IMR-90 (cell line): ENCODE results near the gene MRPS7. TPM values are rescaled to one million over a fixed set of nuclear protein-coding genes. Genes with fewer than 3 reads are reported as not detected.

Source experiments
- ATAC-seq: fragments of 200-7000 bp; cut with Tn5 transposase; 2 replicates; pipeline ENCODE4 v1.9.1; 2020; ENCODE audit warnings: low read depth, mild to moderate bottlenecking, moderate library complexity
- BruUV-seq: library from RNA; stranded (reverse); fragments of 400-500 nt; replicated peaks from 2 replicates; lab custom pipeline; 2021; lab: Mats Ljungman, UMichigan
- CTCF ChIA-PET: fragments of 300-600 bp; formaldehyde crosslinking; extraction: SDS; loops from one replicate; lab custom pipeline; 2021; ENCODE audit warnings: antibody characterized with exemption; lab: Yijun Ruan, JAX
- POLR2A ChIA-PET: fragments of 300-600 bp; sonication (Branson Sonifier 250); formaldehyde crosslinking; loops from one replicate; lab custom pipeline; 2022; ENCODE audit warnings: antibody characterized with exemption; ENCODE audit not compliant: unreplicated experiment; lab: Charles Lee
- DNase-seq: peaks from one replicate; pipeline ENCODE4 v3.0.0; 2013
- H2AFZ ChIP-seq: replicated peaks from 2 replicates; pipeline ENCODE3; 2013; ENCODE audit warnings: low read length, mild to moderate bottlenecking; ENCODE audit not compliant: poor library complexity
- H2AK5ac ChIP-seq: 2 replicates; pipeline ENCODE4 v1.6.1; 2013; ENCODE audit warnings: low read depth, low read length, inconsistent platforms
- H2AK9ac ChIP-seq: replicated peaks from 2 replicates; pipeline ENCODE3; 2013; ENCODE audit warnings: mild to moderate bottlenecking, low read depth, low read length, moderate library complexity; ENCODE audit not compliant: poor library complexity
- H2BK120ac ChIP-seq: 2 replicates; pipeline ENCODE4 v1.6.1; 2013; ENCODE audit warnings: low read depth, low read length, inconsistent platforms
- H2BK15ac ChIP-seq: 3 replicates; pipeline ENCODE4 v1.6.1; 2013; ENCODE audit warnings: low read depth, low read length, inconsistent platforms
- H2BK20ac ChIP-seq: 2 replicates; pipeline ENCODE4 v1.6.1; 2013; ENCODE audit warnings: low read depth, mild to moderate bottlenecking, inconsistent platforms, low read length, moderate library complexity
- H2BK5ac ChIP-seq: 2 replicates; pipeline ENCODE4 v1.6.1; 2013; ENCODE audit warnings: mild to moderate bottlenecking, low read depth, low read length, inconsistent platforms; ENCODE audit not compliant: poor library complexity, severe bottlenecking
- H3K14ac ChIP-seq: replicated peaks from 2 replicates; pipeline ENCODE4 v1.6.1; 2013; ENCODE audit warnings: low read depth, low read length, inconsistent platforms
- H3K18ac ChIP-seq: 2 replicates; pipeline ENCODE4 v1.6.1; 2013; ENCODE audit warnings: low read depth, low read length, control low read depth
- H3K23ac ChIP-seq: 2 replicates; pipeline ENCODE4 v1.6.1; 2013; ENCODE audit warnings: low read depth, low read length, inconsistent platforms
- H3K27ac ChIP-seq: 2 replicates; pipeline ENCODE4 v1.5.1; 2013; ENCODE audit warnings: mild to moderate bottlenecking, control low read depth, low read length; ENCODE audit not compliant: insufficient read depth
- H3K27me3 ChIP-seq: 2 replicates; pipeline ENCODE4 v1.6.1; 2013; ENCODE audit warnings: low read length; ENCODE audit not compliant: control insufficient read depth, insufficient read depth
- H3K36me3 ChIP-seq: 2 replicates; pipeline ENCODE4 v1.6.1; 2013; ENCODE audit warnings: low read length, mixed read lengths; ENCODE audit not compliant: control insufficient read depth, insufficient read depth
- H3K4ac ChIP-seq: 2 replicates; pipeline ENCODE4 v1.6.1; 2013; ENCODE audit warnings: low read depth, low read length, inconsistent platforms
- H3K4me1 ChIP-seq: 2 replicates; pipeline ENCODE4 v1.6.1; 2013; ENCODE audit warnings: low read length, mixed read lengths; ENCODE audit not compliant: control insufficient read depth, insufficient read depth
- H3K4me2 ChIP-seq: 2 replicates; pipeline ENCODE4 v1.6.1; 2013; ENCODE audit warnings: low read depth, mild to moderate bottlenecking, control low read depth, low read length, moderate library complexity
- H3K4me3 ChIP-seq: 2 replicates; pipeline ENCODE4 v1.5.1; 2013; ENCODE audit warnings: low read depth, mild to moderate bottlenecking, control low read depth, low read length, moderate library complexity; ENCODE audit not compliant: insufficient read depth
- H3K56ac ChIP-seq: 2 replicates; pipeline ENCODE4 v1.6.1; 2013; ENCODE audit warnings: low read length, inconsistent platforms; ENCODE audit not compliant: insufficient read depth; ENCODE audit errors: extremely low read depth
- H3K79me1 ChIP-seq, 2 experiments: 2 replicates each; pipeline ENCODE4 v1.6.1; 2013; ENCODE audit warnings: low read length in 2 of 2, inconsistent platforms in 1 of 2, low read depth in 1 of 2
- H3K9ac ChIP-seq: 2 replicates; pipeline ENCODE4 v1.6.1; 2013; ENCODE audit warnings: low read depth, low read length, control low read depth
- H3K9me1 ChIP-seq: 2 replicates; pipeline ENCODE4 v1.6.1; 2013; ENCODE audit warnings: low read length, inconsistent platforms; ENCODE audit not compliant: insufficient read depth
- H3K9me3 ChIP-seq: 2 replicates; pipeline ENCODE4 v1.6.1; 2013; ENCODE audit warnings: low read length; ENCODE audit not compliant: control insufficient read depth, insufficient read depth
- H4K20me1 ChIP-seq: 2 replicates; pipeline ENCODE4 v1.6.1; 2013; ENCODE audit warnings: low read length, inconsistent platforms; ENCODE audit not compliant: insufficient read depth
- H4K5ac ChIP-seq: 2 replicates; pipeline ENCODE4 v1.6.1; 2013; ENCODE audit warnings: mild to moderate bottlenecking, low read depth, low read length, control low read depth
- H4K8ac ChIP-seq, 2 experiments: 2 replicates each; pipeline ENCODE4 v1.6.1; 2013; ENCODE audit warnings: low read depth in 2 of 2, low read length in 2 of 2, control low read depth in 1 of 2, inconsistent platforms in 1 of 2
- H4K91ac ChIP-seq: 2 replicates; pipeline ENCODE4 v1.6.1; 2013; ENCODE audit warnings: low read depth, low read length, inconsistent platforms; ENCODE audit not compliant: insufficient read depth
- CEBPB ChIP-seq: IDR thresholded peaks from 2 replicates; pipeline ENCODE4 v1.6.1; 2012; ENCODE audit warnings: low read depth, low read length, improper control_type of control experiment
- RFX5 ChIP-seq: IDR thresholded peaks from 2 replicates; pipeline ENCODE4 v1.8.0; 2012; ENCODE audit warnings: low read depth, mild to moderate bottlenecking, low read length, moderate library complexity
- WGBS, 2 experiments: methylation state at CpG; one replicate each; pipeline versions ENCODE4 v1.1.5 to v1.1.7; 2013; ENCODE audit warnings: missing lambda C conversion rate in 2 of 2; ENCODE audit not compliant: insufficient read length in 1 of 2; ENCODE audit errors: extremely low coverage in 2 of 2; 5-methylcytosine and 5-hydroxymethylcytosine counted together
- dilution Hi-C: fragments of 300-500 bp; cut with HindIII; formaldehyde crosslinking; loops from one replicate; pipeline ENCODE4 v1.14.3; 2018; ENCODE audit warnings: low sequenced_read_pairs; ENCODE audit not compliant: unreplicated experiment
- in situ Hi-C: fragments of 300-500 bp; cut with MboI; formaldehyde crosslinking; loops from 3 replicates; pipeline ENCODE4 v1.14.3; 2019; ENCODE audit warnings: low sequenced_read_pairs, inconsistent platforms, mixed read lengths
- intact Hi-C: fragments of 100-400 bp; cut with micrococcal nuclease; formaldehyde crosslinking; loops from 2 replicates; pipeline ENCODE4 v1.10.0; 2022
- polyA plus RNA-seq, 3 experiments: library from polyadenylated mRNA; depleted of rRNA; stranded (reverse); fragments of >200 nt; gene quantifications; 2 replicates each; pipeline ENCODE4 v1.2.3, GENCODE V29; 2012; ENCODE audit warnings: low replicate concordance in 1 of 3
- total RNA-seq: library from RNA; depleted of rRNA; stranded (reverse); fragments of >200 nt; gene quantifications from 2 replicates; pipeline ENCODE4 v1.2.3, GENCODE V29; 2012

The MRPS7 gene
- total and polyA plus RNA-seq, 2 of the 4 experiments (the other 2 are of a cell fraction) = 55.9 to 60.5 TPM

DNA sequence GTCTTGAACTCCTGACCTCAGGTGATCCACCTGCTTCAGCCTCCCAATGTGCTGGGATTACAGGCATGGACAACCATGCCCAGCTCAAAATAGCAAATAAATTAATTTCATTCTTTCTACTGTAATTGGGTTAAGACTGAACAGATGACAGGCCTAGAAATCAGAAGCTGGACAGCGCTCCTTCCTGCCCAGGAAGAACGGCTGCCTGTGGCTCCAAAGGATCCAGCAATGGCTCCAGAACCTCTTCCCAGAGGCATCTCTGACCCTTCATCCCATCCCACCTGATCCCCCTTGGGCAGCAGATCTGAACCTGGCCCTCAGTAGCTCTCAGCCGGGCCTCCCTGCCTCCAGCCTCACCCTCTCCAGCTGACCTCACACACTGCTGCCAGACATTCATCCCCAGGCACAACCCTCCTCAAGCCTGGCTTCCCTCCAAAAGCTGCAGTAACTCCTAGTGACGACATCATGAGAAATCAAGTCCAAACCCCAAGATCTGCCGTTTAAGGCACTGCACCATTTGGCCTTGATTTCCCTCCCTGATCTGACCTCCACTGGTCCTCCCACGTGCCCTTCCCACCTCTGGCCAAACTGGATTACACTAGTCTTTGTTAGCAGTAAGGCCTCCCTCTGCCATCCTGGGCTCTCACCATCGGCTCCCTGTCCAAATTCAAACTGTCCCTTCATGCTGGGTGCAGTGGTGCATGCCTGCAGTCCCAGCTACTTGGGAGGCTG is 12.5 kb downstream of the MRPS7 start:
- DNase-seq = peak; percentile 77
- Histone ChIP-seq H2AK9ac (no peak overlapping the region), H3K14ac (no peak overlapping the region; the same call in 1 of the 2 replicates), H3K23ac (no peak overlapping the region), H3K9me1 (peaks cover 17% of the 10 kb centered on the region), H2BK15ac (no peak overlapping the region), H3K27ac (no peak overlapping the region), H3K4ac (no peak overlapping the region), H4K5ac (no peak overlapping the region), H3K9ac (no peak overlapping the region), H2AK5ac (no peak overlapping the region), H2BK20ac (no peak overlapping the region), H3K4me1 (peaks cover 18% of the 10 kb centered on the region), H3K9me3 (no peaks in the 10 kb centered on the region), H3K27me3 (no peaks in the 10 kb centered on the region), H3K18ac (no peak overlapping the region), H3K4me3 (no peak overlapping the region), H3K4me2 (no peak overlapping the region), H3K79me1 (peaks cover 4 to 11% of the 10 kb centered on the region in 2 experiments; a peak in 3 of 4 replicates), H4K20me1 (no peaks in the 10 kb centered on the region; the same call in none of the 2 replicates), H2BK5ac (no peak overlapping the region), H3K36me3 (no peaks in the 10 kb centered on the region), H2AFZ (no peak overlapping the region), H4K8ac (peak overlapping the region in 1 of 2 experiments; percentile 26; a peak in 1 of 4 replicates), H2BK120ac (no peak overlapping the region), H4K91ac (no peak overlapping the region), H3K56ac (no peak overlapping the region)
- TF ChIP-seq RFX5 (no peak), CEBPB (0 out of 2 replicates have a peak, but pooled peaks have one; percentile 34)
- BruUV-seq = no TSS peak
- in situ Hi-C loops = no loop called here
- ATAC-seq = no peak
- dilution Hi-C loops = no loop called here
- intact Hi-C loops = loop anchor here (10.0 kb wide), 1 partner anchor 241 kb away; the partner anchor contains the start of genes CASKIN2 and TSEN54
- POLR2A ChIA-PET = no interaction called here
- CTCF ChIA-PET = interaction anchor here (1.1 kb wide), 1 partner anchor 120 kb away, joined by 3 read pairs; no protein-coding TSS in a partner anchor
- WGBS, 2 experiments = 18% methylated on average over 3 of the region's 7 CpGs; no CpG with 5 or more reads in 1 of the 2 experiments
